Activated effector memory CD4-positive, alpha-beta T cell treated with anti-CD3 and anti-CD28 coated beads, Interleukin-2, amount 50 U/mL, for 16 hours (primary cell): ENCODE measurements around the gene RAB11B.
"Not testable (repeated sequence)": the region's sequence is repeated elsewhere in the genome, so short reads cannot be mapped to it uniquely, and the experiment has no call there.

ENCODE experiments used
- DNase-seq: peaks from one replicate; pipeline ENCODE4 v3.0.0-alpha.2; 2020

RAB11B gene

DNA sequence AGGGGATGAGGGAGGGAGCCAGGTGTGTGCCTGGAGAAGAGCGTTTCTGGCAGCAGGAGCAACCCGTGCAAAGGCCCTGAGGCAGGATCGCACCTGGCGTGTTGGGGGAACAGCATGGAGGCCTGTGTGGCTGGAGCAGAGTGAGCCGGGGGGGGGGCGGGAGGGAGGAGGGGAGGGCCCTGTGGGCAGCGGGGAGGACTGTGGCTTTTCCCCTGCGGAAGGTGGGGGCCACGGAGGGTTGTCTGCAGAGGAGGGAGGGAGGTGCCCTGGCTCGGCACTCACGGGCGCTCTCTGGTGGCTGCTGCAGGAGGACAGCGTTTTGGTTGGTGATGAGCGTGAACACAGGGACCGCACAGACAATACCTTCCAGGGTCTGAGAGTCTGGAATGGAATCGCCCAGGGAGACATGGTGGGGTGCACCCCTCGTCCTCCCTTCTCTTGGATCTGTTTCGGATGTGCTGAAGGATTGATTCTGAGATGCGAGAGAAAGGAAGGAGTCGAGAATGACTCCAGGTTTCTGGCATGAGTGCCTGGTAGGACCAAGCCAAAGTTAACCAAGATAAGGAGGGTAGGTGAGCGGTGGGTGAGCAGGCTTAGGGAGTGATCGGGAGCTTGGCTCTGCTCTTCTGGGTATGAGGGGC lies 6.5 kb downstream of the RAB11B start:
- peak; percentile 88 for DNase-seq

DNA sequence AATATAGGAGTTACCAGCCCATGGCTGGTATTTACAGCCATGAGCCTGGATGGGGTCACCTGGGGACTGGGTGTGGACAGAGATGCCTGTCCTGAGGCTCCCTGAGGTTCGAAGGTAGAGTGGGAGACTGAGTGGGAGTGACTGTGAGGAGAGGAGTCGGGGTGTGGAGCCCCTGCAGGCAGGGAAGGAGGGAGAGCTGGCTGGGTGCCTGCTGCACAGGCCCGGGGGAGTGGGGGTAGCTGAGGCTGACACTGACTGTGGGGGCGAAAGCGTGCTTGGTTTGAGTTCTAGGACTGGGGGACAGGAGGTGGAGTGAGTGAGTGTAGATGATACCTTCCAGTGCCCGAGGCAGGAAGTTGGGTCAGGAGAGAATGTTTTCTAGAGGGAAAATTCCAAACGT lies 7.1 kb downstream of the RAB11B start:
- DNase-seq, result no peak

DNA sequence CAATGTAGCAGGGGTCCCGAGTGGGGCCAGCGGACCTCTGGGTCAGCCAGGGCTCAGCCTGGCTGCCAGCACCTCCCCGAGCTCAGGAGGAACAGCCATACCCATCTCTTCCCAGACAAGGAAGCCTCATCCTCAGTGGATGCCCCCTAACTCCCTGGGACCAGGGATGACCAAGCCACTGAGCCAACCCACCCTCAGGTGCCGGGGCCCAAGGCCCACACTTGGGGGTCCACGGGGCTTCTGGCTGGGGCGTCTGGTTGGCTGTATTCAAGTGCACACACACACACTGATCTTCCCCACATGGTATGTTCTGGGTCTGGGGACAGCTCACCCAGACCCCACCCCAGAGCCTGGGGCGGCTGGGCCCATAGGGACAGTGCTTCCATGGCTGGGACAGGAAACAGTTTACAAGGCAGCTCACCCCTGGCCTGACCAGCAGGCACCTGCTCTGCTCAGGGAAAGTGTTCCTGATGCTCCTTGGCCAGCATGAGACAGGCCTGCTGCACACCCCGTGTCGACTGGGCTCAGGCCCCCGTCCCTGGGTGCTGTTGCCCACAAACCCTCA lies 7.7 kb downstream of the RAB11B start:
- DNase-seq, result no peak

DNA sequence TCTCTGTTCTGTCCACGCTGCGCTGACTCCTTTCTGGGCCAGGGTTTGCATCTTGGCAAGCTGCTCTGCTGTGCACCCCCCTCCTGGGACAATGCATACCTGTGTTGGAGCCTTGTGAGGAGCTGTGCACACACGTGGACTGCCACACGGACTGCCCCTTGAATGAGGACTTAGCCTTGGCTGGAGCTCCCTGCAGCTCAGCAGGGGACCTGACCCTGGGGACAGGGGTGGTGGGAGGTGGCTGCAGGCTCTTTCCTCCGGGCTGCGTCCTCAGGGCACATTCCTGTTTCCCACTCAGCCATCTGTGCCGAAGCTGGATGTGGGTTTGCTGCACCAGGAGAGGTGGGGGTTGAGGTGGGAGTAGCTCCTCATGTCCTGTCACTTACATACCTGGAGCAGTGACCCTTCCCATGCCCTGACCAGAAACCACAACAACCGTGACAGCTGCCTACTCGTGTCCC lies 8.2 kb downstream of the RAB11B start:
- no peak for DNase-seq

DNA sequence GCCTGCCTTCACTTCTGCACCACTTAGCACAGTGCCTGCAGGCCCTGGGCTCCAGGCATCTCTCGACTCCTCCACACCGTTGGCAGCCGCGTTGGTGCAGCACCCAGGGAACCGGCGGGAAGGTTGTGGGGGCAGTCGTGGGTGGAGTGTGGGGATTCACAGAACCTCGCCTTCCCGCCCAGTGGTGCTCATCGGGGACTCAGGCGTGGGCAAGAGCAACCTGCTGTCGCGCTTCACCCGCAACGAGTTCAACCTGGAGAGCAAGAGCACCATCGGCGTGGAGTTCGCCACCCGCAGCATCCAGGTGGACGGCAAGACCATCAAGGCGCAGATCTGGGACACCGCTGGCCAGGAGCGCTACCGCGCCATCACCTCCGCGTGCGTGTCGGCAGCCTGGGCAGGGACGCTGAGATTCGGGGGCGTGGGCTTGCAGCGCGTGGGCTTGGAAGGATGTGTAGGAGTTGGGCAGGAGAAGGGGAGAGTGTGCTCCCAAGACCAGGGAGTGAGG lies 9.6 kb downstream of the RAB11B start:
- no peak for DNase-seq

DNA sequence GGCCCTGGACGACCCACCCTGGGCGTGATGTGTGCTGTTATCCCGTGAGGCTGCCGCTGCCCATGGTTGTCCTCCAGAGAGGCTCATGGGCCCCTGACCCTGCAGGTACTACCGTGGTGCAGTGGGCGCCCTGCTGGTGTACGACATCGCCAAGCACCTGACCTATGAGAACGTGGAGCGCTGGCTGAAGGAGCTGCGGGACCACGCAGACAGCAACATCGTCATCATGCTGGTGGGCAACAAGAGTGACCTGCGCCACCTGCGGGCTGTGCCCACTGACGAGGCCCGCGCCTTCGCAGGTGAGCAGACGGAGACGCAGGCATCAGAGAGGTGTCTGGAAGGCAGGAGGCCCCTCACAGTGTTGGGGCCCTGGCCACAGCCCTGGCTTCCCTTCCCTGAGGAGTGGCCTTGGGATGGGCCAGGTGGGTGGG lies 11.8 kb downstream of the RAB11B start:
- no peak for DNase-seq

DNA sequence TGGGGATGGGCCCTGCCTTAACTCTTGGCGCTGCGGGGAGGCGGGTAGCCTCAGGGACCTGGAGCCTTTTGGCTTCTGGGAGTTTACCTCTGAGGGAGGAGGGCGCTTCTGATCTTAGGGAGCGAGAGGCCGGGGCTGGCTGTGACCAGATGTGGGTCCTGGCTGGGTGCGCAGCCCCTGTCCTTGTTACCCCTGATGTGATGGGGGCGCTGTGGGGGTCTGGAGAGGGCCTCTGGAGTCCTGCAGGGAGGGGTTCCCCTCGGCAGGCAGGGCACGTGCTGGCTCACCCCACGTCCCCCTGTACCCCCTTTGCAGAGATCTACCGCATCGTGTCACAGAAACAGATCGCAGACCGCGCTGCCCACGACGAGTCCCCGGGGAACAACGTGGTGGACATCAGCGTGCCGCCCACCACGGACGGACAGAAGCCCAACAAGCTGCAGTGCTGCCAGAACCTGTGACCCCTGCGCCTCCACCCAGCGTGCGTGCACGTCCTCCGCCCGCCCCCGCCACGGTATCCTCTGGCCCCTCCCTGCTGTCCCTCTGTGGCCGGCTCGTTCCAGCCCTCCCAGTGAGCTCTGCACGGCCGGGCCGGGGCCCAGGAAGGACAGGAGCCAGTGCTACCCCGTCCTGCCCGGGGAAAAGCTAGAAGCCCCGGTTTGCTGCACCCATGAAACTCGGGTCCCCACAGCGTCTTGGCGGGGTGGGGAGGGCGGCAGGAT lies 13.1 kb downstream of the RAB11B start:
- no peak for DNase-seq

DNA sequence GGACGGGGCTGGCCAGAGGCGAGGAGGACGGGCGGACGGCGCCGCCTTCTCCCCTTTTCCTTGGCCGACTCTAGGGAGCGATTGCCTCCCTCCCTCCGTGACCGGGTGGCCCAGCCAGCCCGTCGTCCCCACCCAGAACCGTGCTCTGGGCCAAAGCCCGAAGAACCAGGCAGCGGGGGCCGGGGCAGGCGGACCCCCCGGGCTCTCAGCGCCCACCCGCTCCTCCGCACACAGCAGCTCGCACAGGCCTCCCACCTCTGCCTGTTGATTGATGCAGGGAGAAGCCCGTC lies 13.6 kb downstream of the RAB11B start:
- DNase-seq, result no peak

DNA sequence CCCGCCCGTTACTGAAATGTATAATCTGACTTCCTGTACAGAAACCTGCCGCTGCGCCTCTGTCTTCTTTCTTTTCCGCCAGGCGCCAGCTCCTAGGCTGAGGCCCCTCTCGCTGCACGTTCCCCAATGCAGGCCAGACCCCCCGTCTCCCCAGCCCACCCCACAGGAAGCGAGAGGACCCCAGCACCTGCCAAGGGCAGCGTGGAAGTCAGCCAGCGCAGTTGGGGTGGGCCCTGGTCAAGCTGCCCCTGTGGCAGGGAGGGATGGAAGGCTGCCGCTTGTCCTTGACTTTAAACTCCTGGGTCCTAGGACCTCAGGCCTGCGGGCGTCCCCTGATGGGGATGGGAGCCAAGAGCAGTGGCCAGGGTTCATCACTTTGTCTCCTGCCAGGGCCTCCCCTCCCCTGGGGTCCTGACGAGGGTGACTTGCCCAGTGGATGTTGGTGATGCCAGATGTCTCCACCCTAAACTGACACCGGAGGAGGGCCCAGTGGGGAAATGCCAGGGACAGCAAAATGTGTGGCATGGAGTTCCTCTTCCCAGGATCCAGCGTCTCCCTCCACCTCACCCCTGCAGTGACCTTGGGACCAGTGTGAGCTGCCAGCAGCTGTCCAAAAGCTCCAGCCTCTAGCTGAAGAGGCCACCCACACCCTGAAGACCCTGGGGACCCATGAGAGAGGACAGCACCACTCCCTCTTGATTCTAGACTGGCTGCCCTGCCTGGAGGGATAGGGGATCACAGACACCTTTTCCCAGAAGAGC lies 14.4 kb downstream of the RAB11B start:
- DNase-seq, result no peak

DNA sequence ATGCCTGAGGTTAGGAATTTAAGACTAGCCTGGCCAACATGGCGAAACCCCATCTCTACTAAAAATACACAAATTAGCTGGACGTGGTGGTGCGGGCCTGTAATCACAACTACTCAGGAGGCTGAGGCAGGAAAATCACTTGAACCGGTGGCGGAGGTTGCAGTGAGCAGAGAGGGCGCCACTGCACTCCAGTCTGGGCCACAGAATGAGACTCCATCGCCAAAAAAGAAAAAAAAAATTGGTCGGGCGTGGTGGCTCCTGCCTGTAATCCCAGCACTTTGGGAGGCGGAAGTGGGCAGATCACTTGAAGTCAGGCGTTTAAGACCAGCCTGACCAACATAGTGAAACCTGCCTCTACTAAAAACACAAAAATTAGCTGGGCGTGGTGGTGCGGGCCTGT lies 20.6 kb downstream of the RAB11B start:
- DNase-seq, result not testable (repeated sequence)

DNA sequence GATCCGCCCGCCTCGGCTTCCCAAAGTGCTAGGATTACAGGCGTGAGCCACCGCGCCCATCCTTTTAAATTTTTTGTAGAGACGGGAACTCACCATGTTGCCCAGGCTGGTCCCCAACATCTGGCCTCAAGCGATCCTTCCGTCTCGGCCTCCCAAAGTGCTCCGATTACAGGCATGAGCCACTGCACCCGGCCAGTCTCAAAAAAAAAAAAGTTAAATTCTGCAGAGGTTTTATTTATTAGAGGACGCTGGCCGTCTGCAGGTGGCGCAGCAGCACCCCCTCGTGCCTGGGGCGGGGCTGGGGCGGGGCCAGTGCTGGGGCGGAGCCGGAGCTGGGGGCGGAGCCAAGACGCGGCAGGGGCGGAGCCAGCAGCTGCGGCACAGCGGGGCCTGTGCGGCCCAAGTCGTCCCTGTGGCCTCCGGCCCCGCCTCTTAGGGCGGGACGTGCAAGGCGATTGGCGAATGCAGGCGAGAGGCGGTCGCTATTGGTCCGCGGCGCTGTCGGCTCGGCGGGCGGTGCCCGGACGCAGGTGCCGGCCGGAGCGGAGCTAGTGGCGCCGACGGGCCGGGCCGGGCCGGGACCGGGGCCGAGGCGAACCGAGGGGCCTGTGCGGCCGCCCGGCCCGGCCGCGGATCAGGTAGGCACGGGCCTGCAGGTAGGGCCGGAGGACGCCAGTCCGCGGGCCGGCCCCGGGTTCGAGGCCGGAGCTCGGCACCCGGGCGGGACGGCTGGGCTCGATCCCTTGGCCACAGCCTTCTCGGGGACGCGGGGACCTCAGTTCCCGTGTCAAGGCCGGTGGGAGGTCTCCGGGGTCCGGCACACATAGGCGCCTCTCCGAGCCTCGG lies 22.8 kb downstream of the RAB11B start, which contains the start of gene MARCHF2:
Gene MARCHF2, plus strand, starts transcription at position 523 of the 846 bp plus-strand sequence. CDS start 8,536 bp downstream, outside the sequence.
- peak; percentile 99 for DNase-seq

DNA sequence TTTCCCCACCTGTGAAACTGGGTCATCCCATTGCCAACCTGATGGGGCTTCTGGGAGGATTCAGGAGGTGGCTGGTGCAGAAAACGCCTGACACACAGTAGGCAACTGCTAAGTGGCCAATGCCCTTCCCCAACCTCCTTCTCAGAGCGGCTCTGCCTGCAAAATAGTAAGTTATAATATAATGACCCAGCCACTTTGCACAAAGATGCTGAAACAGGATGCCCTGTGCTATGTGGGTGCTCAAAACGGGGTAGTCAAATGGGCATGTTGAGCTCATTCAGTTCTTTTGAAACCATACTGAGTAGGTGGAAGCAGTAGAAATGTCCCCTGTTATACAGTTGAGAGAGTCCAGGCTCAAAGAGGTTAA lies 23.5 kb downstream of the RAB11B start:
- no peak for DNase-seq

DNA sequence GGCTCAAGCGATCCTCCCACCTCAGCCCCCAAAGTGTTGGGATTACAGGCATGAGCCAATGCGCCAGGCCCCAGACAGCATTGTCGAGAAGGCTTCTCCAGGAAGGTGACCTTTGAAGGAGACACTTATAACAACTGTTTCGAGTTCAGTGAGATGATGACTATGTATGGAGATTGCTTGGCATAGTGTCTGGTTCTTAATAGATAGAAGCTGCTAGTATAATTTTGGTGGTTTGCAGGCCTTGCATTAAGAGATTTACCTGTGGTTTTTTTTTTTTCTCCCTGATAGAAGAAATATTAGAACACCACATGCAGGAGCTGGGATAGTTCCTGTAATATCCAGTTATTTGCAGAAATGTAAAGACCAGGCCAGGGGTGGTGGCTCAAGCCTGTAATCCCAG lies 26.6 kb downstream of the RAB11B start:
- DNase-seq, result no peak

DNA sequence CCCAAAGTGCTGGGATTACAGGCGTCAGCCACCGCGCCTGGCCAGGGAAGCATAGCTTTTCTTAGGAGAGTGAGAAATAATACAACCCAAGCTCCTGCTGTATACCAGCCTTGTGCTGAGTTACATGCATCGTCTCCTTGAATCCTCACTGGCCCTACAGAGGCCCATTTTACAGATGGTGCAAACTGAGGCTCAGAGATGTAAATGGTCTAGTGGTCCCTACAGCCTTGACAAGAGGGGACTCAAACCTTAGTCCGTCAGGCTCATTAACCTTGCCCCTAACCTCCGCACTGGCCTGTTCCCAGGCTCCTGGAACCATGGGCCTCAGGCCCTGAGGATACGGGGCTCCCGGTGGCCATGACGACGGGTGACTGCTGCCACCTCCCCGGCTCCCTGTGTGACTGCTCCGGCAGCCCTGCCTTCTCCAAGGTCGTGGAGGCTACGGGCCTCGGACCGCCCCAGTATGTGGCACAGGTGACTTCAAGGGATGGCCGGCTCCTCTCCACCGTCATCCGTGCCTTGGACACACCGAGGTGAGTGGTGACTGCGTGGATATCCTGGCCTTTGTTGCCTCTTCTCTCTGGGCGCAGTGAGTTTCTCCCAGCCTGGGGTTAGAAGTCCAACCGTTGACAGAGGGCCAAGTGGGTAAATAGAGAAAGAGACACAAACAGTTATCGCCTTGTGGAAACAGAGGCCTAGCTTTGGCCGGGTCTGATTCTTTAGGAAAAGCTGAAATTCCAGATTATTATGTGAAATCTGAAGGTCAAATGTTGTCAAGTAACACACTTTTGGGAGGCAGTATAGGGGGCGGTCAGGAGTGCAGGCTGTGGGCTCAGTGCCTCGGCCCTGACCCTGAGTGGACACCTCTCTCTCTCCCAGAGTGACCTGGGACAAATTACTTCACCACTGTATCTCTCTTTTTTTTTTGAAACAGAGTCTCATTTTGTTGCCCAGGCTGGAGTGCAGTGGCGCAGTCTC lies 31.6 kb downstream of the RAB11B start:
- no peak for DNase-seq

DNA sequence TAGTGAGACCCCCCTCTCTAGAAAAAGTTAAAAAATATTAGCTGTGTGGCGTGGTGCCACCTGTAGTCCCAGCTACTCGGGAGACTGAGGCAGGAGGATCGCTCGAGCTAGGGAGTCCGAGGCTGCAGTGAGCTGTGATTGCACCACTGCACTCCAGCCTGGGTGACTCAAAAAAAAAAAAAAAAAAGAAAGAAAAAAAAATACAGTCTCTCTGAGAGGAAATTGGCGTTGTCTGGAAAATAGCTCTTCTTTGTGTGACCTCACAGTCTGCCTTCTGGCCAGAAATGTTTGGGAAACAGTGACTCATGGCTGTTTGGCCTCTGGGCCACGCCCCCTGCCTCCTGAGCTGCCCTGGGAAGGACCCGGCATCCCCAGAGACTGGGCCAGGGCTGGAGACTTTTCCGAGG lies 33.7 kb downstream of the RAB11B start:
- no peak for DNase-seq

DNA sequence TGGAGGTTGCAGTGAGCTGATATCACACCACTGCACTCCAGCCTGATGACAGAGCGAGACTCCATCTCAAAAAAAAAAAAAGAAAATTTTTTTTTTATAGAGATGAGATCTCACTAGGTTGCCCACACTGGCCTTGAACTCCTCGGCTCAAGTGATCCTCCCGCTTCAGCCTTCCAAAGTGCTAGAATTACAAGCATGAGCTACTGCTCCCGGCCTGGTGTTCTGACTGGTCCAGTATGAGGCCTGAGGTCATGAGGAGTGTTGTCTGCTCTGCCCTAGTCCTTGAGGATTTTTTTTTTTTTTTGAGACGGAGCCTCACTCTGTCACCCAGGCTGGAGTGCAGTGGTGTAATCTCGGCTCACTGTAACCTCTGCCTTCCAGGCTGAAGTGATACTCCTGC lies 35.2 kb downstream of the RAB11B start:
- not testable (repeated sequence) for DNase-seq

DNA sequence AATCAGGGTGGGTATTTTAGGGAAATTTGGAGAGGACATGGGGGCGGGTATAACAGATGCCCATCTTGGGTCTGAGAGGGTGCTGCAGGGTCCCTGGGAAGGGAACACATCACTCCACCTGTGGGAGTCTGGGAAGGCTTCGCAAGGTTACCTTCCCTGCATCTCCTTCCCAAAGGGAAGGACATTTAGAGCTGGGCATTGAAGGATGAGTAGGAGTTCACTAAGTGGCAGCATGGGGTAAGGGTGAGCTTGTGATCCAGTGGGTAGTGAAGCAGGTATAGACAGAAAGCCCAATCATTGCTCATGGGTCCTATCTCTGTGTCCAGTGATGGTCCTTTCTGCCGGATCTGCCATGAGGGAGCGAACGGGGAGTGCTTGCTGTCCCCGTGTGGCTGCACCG lies 36.1 kb downstream of the RAB11B start:
- DNase-seq, result no peak

DNA sequence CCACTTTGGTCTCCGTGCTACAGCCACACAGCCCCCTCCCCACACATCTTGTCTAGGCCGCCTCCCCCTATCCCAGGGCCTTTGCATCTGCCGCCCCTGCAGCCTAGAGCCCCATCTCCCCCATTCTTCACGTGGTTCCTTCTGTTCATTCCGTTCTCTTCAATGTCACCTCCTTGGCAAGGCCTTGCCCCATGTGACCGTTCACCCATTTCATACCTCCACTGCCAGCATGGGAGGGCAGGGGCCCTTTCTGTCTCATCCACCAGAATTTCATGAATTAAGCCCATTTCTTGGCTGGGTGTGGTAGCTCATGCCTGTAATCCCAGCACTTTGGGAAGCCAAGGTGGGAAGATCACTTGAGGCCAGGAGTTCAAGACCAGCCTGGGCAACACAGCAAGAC lies 38.9 kb downstream of the RAB11B start:
- DNase-seq, result no peak

DNA sequence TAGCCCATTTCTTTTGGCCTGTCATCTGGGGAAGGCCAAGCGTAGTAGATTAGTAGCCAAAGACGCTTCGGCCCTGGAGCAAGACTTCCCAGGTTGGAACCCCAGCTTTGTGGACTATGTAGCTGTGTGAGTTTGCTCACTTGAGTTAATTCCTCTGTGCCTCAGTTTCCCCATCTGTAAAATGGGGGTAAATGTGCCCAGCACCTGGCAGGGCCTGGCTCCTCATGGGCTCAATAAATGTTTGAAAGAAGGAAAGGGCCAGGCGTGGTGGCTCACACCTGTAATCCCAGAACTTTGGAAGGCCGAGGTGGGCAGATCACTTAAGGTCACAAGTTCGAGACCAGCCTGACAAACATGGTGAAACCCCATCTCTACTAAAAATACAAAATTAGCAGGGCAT lies 39.7 kb downstream of the RAB11B start:
- no peak for DNase-seq

DNA sequence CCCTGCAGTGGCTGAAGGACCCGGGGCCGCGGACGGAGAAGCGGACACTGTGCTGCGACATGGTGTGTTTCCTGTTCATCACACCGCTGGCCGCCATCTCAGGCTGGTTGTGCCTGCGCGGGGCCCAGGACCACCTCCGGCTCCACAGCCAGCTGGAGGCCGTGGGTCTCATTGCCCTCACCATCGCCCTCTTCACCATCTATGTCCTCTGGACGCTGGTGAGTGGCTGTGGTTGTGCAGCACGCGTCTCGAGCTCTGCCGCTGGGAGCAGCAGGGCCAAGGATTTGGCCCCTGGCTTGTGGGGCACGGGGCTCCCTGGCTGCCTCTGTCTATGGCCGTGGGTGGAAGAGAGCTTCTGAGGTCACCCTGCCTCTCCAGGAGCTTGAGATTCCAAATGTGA lies 40.5 kb downstream of the RAB11B start:
- DNase-seq, result no peak

DNA sequence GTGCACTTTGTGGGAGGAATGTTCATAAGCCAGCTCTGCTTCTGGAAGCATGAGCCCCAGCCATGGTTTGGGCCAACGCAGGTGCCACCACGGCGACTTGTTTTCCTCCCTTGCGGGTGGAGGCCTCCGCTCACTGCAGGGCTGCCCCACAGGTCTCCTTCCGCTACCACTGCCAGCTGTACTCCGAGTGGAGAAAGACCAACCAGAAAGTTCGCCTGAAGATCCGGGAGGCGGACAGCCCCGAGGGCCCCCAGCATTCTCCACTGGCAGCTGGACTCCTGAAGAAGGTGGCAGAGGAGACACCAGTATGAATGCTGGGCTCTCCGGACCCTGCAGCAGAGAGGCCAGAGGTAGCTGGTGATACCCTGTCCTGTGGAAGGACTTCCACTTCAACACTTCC lies 48.1 kb downstream of the RAB11B start:
- DNase-seq, result no peak
